ENCODE data around the gene GCLC. TPM values are rescaled to one million over a fixed set of nuclear protein-coding genes. Genes with fewer than 3 reads are reported as not detected.

GCLC gene
- total and polyA plus RNA-seq, 10 of the 15 experiments (the other 5 are each of a cell fraction or from before 2014, with no cell fraction given), result 6.5 to 23.6 (median 12.5) TPM

DNA sequence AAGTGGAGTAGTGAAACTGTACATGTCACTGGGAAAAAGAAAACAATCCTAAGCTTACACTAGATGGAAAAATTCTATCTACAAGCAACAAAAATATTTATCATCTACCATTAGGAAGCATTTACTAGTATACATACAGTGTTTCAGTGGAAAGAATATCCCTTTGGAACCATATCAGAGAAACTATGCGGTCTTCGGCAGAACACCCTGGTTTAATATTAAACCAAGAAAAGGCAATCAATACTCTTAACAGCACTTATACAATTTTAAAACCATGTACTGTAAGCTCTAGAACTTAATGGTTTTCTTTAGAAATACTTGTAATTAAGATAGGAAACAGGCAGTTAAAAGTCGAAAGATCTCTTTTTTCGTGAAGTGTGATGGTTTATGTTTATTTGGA is 32.3 kb downstream of the GCLC start:
- H3K27ac ChIP-seq (ENCODE audit: control insufficient read depth, insufficient read depth), result no peak overlapping the region
- H3K4me2 ChIP-seq (ENCODE audit: control insufficient read depth, insufficient read depth), result no peak overlapping the region
- RAD21 ChIA-PET (ENCODE audit: unreplicated experiment), result interaction anchor here (1.4 to 1.7 kb wide), 2 partner anchors 11 to 139 kb away, joined by 3 to 6 read pairs; no protein-coding TSS in a partner anchor
- ATAC-seq, result no peak
- in situ Hi-C loops (cut with MboI) (no loop called here), intact Hi-C loops (cut with micrococcal nuclease; ENCODE audit: unreplicated experiment) (no loop called here)
- no TSS peak for BruUV-seq (replicated peaks)
- no peak for DNase-seq (ENCODE audit: low read depth, low spot score)
- H3K9me3 ChIP-seq (replicated peaks; ENCODE audit: control insufficient read depth, insufficient read depth, low read length), result no peaks in the 10 kb centered on the region
- TF ChIP-seq, protein P1, sequence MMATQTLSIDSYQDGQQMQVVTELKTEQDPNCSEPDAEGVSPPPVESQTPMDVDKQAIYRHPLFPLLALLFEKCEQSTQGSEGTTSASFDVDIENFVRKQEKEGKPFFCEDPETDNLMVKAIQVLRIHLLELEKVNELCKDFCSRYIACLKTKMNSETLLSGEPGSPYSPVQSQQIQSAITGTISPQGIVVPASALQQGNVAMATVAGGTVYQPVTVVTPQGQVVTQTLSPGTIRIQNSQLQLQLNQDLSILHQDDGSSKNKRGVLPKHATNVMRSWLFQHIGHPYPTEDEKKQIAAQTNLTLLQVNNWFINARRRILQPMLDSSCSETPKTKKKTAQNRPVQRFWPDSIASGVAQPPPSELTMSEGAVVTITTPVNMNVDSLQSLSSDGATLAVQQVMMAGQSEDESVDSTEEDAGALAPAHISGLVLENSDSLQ (IDR thresholded peaks at IDR 0.05), result no peak
- TF ChIP-seq JUNB (IDR thresholded peaks at IDR 0.05) (no peak), HDAC2 (IDR thresholded peaks at IDR 0.05) (no peak), RUNX3 (IDR thresholded peaks at IDR 0.05; ENCODE audit: low read length) (no peak), JUND (IDR thresholded peaks at IDR 0.05; ENCODE audit: low read depth, low read length) (no peak), KLF5 (IDR thresholded peaks at IDR 0.05; ENCODE audit: partially characterized antibody) (no peak), ZBED1 (IDR thresholded peaks at IDR 0.05; ENCODE audit: borderline replicate concordance) (no peak), PAX5 (IDR thresholded peaks at IDR 0.05; ENCODE audit: borderline replicate concordance, low read depth, low read length) (no peak), HDGF (IDR thresholded peaks at IDR 0.05) (no peak), BCL11A (IDR thresholded peaks at IDR 0.05; ENCODE audit: low read depth, low read length) (no peak), SIX5 (IDR thresholded peaks at IDR 0.05; ENCODE audit: low read depth, low read length, severe bottlenecking) (no peak), BACH1 (IDR thresholded peaks at IDR 0.05; ENCODE audit: borderline replicate concordance) (no peak), NR2F1 (conservative IDR thresholded peaks at IDR 0.05) (no peak), POLR2AphosphoS2 (IDR thresholded peaks at IDR 0.05; ENCODE audit: low read depth, low read length) (no peak), CBFB (IDR thresholded peaks at IDR 0.05; ENCODE audit: low read depth) (no peak), NR2C2 (IDR thresholded peaks at IDR 0.05; ENCODE audit: borderline replicate concordance, control insufficient read depth, insufficient read length, low read depth) (no peak)
- TF ChIP-seq, protein P2, sequence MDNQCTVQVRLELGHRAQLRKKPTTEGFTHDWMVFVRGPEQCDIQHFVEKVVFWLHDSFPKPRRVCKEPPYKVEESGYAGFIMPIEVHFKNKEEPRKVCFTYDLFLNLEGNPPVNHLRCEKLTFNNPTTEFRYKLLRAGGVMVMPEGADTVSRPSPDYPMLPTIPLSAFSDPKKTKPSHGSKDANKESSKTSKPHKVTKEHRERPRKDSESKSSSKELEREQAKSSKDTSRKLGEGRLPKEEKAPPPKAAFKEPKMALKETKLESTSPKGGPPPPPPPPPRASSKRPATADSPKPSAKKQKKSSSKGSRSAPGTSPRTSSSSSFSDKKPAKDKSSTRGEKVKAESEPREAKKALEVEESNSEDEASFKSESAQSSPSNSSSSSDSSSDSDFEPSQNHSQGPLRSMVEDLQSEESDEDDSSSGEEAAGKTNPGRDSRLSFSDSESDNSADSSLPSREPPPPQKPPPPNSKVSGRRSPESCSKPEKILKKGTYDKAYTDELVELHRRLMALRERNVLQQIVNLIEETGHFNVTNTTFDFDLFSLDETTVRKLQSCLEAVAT (IDR thresholded peaks at IDR 0.05), result no peak
- TF ChIP-seq, protein P3, sequence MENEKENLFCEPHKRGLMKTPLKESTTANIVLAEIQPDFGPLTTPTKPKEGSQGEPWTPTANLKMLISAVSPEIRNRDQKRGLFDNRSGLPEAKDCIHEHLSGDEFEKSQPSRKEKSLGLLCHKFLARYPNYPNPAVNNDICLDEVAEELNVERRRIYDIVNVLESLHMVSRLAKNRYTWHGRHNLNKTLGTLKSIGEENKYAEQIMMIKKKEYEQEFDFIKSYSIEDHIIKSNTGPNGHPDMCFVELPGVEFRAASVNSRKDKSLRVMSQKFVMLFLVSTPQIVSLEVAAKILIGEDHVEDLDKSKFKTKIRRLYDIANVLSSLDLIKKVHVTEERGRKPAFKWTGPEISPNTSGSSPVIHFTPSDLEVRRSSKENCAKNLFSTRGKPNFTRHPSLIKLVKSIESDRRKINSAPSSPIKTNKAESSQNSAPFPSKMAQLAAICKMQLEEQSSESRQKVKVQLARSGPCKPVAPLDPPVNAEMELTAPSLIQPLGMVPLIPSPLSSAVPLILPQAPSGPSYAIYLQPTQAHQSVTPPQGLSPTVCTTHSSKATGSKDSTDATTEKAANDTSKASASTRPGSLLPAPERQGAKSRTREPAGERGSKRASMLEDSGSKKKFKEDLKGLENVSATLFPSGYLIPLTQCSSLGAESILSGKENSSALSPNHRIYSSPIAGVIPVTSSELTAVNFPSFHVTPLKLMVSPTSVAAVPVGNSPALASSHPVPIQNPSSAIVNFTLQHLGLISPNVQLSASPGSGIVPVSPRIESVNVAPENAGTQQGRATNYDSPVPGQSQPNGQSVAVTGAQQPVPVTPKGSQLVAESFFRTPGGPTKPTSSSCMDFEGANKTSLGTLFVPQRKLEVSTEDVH (IDR thresholded peaks at IDR 0.05; ENCODE audit: low read depth, partially characterized antibody), result no peak
- TF ChIP-seq, protein P4, sequence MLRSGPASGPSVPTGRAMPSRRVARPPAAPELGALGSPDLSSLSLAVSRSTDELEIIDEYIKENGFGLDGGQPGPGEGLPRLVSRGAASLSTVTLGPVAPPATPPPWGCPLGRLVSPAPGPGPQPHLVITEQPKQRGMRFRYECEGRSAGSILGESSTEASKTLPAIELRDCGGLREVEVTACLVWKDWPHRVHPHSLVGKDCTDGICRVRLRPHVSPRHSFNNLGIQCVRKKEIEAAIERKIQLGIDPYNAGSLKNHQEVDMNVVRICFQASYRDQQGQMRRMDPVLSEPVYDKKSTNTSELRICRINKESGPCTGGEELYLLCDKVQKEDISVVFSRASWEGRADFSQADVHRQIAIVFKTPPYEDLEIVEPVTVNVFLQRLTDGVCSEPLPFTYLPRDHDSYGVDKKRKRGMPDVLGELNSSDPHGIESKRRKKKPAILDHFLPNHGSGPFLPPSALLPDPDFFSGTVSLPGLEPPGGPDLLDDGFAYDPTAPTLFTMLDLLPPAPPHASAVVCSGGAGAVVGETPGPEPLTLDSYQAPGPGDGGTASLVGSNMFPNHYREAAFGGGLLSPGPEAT (IDR thresholded peaks at IDR 0.05; ENCODE audit: low read depth), result no peak
- no peaks in the 10 kb centered on the region for H3K27me3 ChIP-seq (replicated peaks in 1 of 2; ENCODE audit: control insufficient read depth in 2 of 2, insufficient read depth in 2 of 2, low read length in 1 of 2)
- no peak overlapping the region for H3K4me3 ChIP-seq
- H4K20me1 ChIP-seq (ENCODE audit: control insufficient read depth, insufficient read depth), result no peaks in the 10 kb centered on the region
- SMC1A ChIA-PET (ENCODE audit: uncharacterized antibody, unreplicated experiment), result interaction anchor here (1.4 to 1.6 kb wide), 3 partner anchors 8 to 31 kb away, joined by 3 to 7 read pairs (median 6); no protein-coding TSS in a partner anchor
- no peak overlapping the region for H3K9ac ChIP-seq (ENCODE audit: control insufficient read depth, insufficient read depth, low read length)
- no peak overlapping the region for H2AFZ ChIP-seq (ENCODE audit: control insufficient read depth, low read depth, low read length)
- no peaks in the 10 kb centered on the region for H3K4me1 ChIP-seq (ENCODE audit: control insufficient read depth, insufficient read depth, low read length)
- CTCF ChIA-PET, result interaction anchor here (1.0 to 1.6 kb wide), 3 partner anchors 10 to 210 kb away, joined by 3 to 5 read pairs (median 3); no protein-coding TSS in a partner anchor
- WGBS (ENCODE audit: insufficient coverage, insufficient replicate concordance, low lambda C conversion rate, missing lambda C conversion rate), result 85% methylated on average over 4 of the region's 4 CpGs
- H3K36me3 ChIP-seq (ENCODE audit: control insufficient read depth in 2 of 2, insufficient read depth in 2 of 2, low read length in 1 of 2), result peaks cover 0 to 6% of the 10 kb centered on the region in 2 experiments; a peak in 2 of 4 replicates
- FAIRE-seq, result no peak
- POLR2A ChIA-PET, result no interaction called here
- H3K79me2 ChIP-seq (ENCODE audit: control insufficient read depth, insufficient read depth, low read length), result no peaks in the 10 kb centered on the region

Measured in GM12878 (cell line).